Prostate gland (tissue), 2 donors: ENCODE measurements around the gene OSCP1.

Source experiments
- POLR2A ChIP-seq: fragments of 450-650 bp; IDR thresholded peaks from one replicate; pipeline ENCODE4 v1.6.1; 2016; ENCODE audit warnings: antibody characterized with exemption, mild to moderate bottlenecking
- TF ChIP-seq, protein P1 (sequence below), 4 experiments: fragments of 200-600 bp in 2 of 4; fragments of 450-650 bp in 2 of 4; sonication (generic) in 2 of 4; IDR thresholded peaks; 1 replicate in 3 of 4; 2 replicates in 1 of 4; pipeline ENCODE4 v1.5.1; 2016 to 2019; ENCODE audit warnings: antibody characterized with exemption in 4 of 4, mild to moderate bottlenecking in 2 of 4, moderate library complexity in 2 of 4

DNA sequence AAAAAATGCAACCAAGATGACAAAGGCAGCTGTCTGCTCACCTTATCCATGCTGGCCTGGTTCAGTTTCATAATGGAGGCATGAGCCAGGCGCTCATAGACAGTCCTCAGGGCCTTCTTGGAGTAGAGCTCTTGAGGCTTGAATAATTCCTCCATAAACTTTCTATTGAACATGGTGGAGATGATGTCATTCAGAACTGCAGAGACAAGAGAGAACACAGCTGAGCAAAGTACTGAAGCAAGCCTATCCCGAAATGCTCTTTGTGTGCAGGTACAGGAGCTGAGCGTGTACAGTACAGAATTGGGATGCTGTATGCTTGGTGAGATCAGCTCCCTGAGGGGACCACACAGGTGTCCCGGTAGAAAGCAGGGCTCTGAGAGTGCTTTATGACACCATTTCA is 11.5 kb downstream of the OSCP1 start:
- TF ChIP-seq POLR2A, result no peak
- TF ChIP-seq, protein P1, sequence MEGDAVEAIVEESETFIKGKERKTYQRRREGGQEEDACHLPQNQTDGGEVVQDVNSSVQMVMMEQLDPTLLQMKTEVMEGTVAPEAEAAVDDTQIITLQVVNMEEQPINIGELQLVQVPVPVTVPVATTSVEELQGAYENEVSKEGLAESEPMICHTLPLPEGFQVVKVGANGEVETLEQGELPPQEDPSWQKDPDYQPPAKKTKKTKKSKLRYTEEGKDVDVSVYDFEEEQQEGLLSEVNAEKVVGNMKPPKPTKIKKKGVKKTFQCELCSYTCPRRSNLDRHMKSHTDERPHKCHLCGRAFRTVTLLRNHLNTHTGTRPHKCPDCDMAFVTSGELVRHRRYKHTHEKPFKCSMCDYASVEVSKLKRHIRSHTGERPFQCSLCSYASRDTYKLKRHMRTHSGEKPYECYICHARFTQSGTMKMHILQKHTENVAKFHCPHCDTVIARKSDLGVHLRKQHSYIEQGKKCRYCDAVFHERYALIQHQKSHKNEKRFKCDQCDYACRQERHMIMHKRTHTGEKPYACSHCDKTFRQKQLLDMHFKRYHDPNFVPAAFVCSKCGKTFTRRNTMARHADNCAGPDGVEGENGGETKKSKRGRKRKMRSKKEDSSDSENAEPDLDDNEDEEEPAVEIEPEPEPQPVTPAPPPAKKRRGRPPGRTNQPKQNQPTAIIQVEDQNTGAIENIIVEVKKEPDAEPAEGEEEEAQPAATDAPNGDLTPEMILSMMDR (IDR thresholded peaks at IDR 0.05), result no peak
